CD14-positive monocyte (primary cell): Measurements from ENCODE around the gene BCL2L11. TPM values are rescaled to one million over a fixed set of nuclear protein-coding genes. Genes with fewer than 3 reads are reported as not detected.

ENCODE experiments used
- DNase-seq, 3 donors: peaks; one replicate each; pipeline ENCODE4 v3.0.0-alpha.2; 2011 to 2022
- H2AFZ ChIP-seq: 2 replicates; pipeline ENCODE4 v1.6.0; 2012; ENCODE audit warnings: mild to moderate bottlenecking, low read depth, low read length, inconsistent platforms; ENCODE audit not compliant: insufficient read depth, poor library complexity, severe bottlenecking
- H3K27ac ChIP-seq, 2 donors: 1 replicate in 1 of 2; 2 replicates in 1 of 2; pipeline ENCODE4 v1.5.1; 2012 to 2013; ENCODE audit warnings: low read length in 2 of 2, control low read depth in 1 of 2, inconsistent platforms in 1 of 2, low read depth in 1 of 2, mild to moderate bottlenecking in 1 of 2
- H3K27me3 ChIP-seq, 2 donors: one replicate each; pipeline versions ENCODE4 v1.6.0 to v1.6.1; 2011 to 2013; ENCODE audit warnings: low read length in 2 of 2; ENCODE audit not compliant: control insufficient read depth in 2 of 2, insufficient read depth in 2 of 2
- H3K36me3 ChIP-seq, 2 donors: replicated peaks in 1 of 2; 1 replicate in 1 of 2; 2 replicates in 1 of 2; pipeline versions ENCODE4 v1.5.1 to v1.6.1; 2012 to 2013; ENCODE audit warnings: low read length in 2 of 2, control low read depth in 1 of 2, inconsistent platforms in 1 of 2, mild to moderate bottlenecking in 1 of 2; ENCODE audit not compliant: insufficient read depth in 2 of 2, control insufficient read depth in 1 of 2
- H3K4me1 ChIP-seq, 2 donors: 1 replicate in 1 of 2; 2 replicates in 1 of 2; pipeline versions ENCODE4 v1.5.1 to v1.6.1; 2012 to 2013; ENCODE audit warnings: low read length in 2 of 2, control low read depth in 1 of 2, inconsistent platforms in 1 of 2, mild to moderate bottlenecking in 1 of 2, moderate library complexity in 1 of 2; ENCODE audit not compliant: insufficient read depth in 2 of 2, control insufficient read depth in 1 of 2
- H3K4me2 ChIP-seq: replicated peaks from 2 replicates; pipeline ENCODE3; 2012; ENCODE audit warnings: low read length, moderate library complexity, mild to moderate bottlenecking; ENCODE audit not compliant: poor library complexity, severe bottlenecking; ENCODE audit errors: extremely low read depth
- H3K4me3 ChIP-seq, 3 experiments: fragments of 200-600 bp in 1 of 3; sonication (generic) in 1 of 3; replicated peaks in 1 of 3; 1 replicate in 2 of 3; 2 replicates in 1 of 3; pipeline ENCODE4 v1.5.1; 2011 to 2013; ENCODE audit warnings: low read length in 3 of 3, mild to moderate bottlenecking in 3 of 3, control low read depth in 2 of 3, low read depth in 2 of 3, inconsistent platforms in 1 of 3, moderate library complexity in 1 of 3
- H3K79me2 ChIP-seq: 2 replicates; pipeline ENCODE4 v1.6.0; 2012; ENCODE audit warnings: mild to moderate bottlenecking, control low read depth, inconsistent platforms, low read length, moderate library complexity; ENCODE audit not compliant: insufficient read depth
- H3K9ac ChIP-seq: 2 replicates; pipeline ENCODE4 v1.6.0; 2017; ENCODE audit warnings: low read length, mild to moderate bottlenecking; ENCODE audit not compliant: insufficient read depth, poor library complexity, severe bottlenecking
- H3K9me3 ChIP-seq, 2 donors: replicated peaks in 1 of 2; 1 replicate in 1 of 2; 2 replicates in 1 of 2; pipeline versions ENCODE4 v1.5.1 to v1.6.1; 2012 to 2013; ENCODE audit warnings: low read length in 2 of 2, control low read depth in 1 of 2; ENCODE audit not compliant: control insufficient read depth in 1 of 2, insufficient read depth in 1 of 2
- H4K20me1 ChIP-seq: 2 replicates; pipeline ENCODE4 v1.6.0; 2012; ENCODE audit warnings: mild to moderate bottlenecking, low read length, control low read depth, moderate library complexity; ENCODE audit not compliant: insufficient read depth
- H3K27ac Mint-ChIP-seq, 7 donors: one replicate each; pipeline ENCODE4 v1.8.0; 2020; ENCODE audit warnings: mild to moderate bottlenecking in 7 of 7, mixed read lengths in 7 of 7, moderate library complexity in 6 of 7, inconsistent platforms in 2 of 7
- H3K27me3 Mint-ChIP-seq, 3 donors: one replicate each; pipeline ENCODE4 v1.8.0; 2021 to 2022; ENCODE audit warnings: low read depth in 3 of 3, mild to moderate bottlenecking in 3 of 3, mixed read lengths in 3 of 3, moderate library complexity in 3 of 3, inconsistent platforms in 1 of 3
- H3K36me3 Mint-ChIP-seq, 2 donors: one replicate each; pipeline ENCODE4 v1.8.0; 2020; ENCODE audit warnings: mixed read lengths in 2 of 2, inconsistent platforms in 1 of 2, mild to moderate bottlenecking in 1 of 2
- H3K4me1 Mint-ChIP-seq: one replicate; pipeline ENCODE4 v1.8.0; 2020; ENCODE audit warnings: mild to moderate bottlenecking, mixed read lengths
- H3K4me3 Mint-ChIP-seq, 2 donors: one replicate each; pipeline ENCODE4 v1.8.0; 2020; ENCODE audit warnings: mild to moderate bottlenecking in 2 of 2, mixed read lengths in 2 of 2, moderate library complexity in 1 of 2
- H3K9me3 Mint-ChIP-seq, 7 donors: one replicate each; pipeline ENCODE4 v1.8.0; 2020 to 2022; ENCODE audit warnings: mixed read lengths in 7 of 7, mild to moderate bottlenecking in 6 of 7, moderate library complexity in 6 of 7, inconsistent platforms in 2 of 7
- CTCF ChIP-seq: fragments of 200-600 bp; IDR thresholded peaks from one replicate; pipeline ENCODE4 v1.8.0; 2022; ENCODE audit warnings: antibody characterized with exemption, mild to moderate bottlenecking
- WGBS: methylation state at CpG from one replicate; pipeline ENCODE4 v1.1.5; 2013; ENCODE audit warnings: missing lambda C conversion rate; ENCODE audit not compliant: insufficient coverage; 5-methylcytosine and 5-hydroxymethylcytosine counted together
- intact Hi-C, 2 donors: fragments of 100-400 bp; cut with micrococcal nuclease; formaldehyde crosslinking; loops; one replicate each; pipeline versions ENCODE4 v1.15.0 to v1.15.1; 2023
- polyA plus RNA-seq, 3 donors: library from polyadenylated mRNA; depleted of rRNA in 1 of 3; unstranded in 2 of 3; stranded (reverse) in 1 of 3; fragments of 300-500 nt in 2 of 3; fragments of >200 nt in 1 of 3; fragmentation: Illumina TruSeq in 2 of 3; gene quantifications; 1 replicate in 2 of 3; 2 replicates in 1 of 3; pipeline ENCODE4 v1.2.3, GENCODE V29; 2012 to 2021

The BCL2L11 gene
- polyA plus RNA-seq, 3 donors, result 8.8 to 27.6 (median 20.4) TPM

DNA sequence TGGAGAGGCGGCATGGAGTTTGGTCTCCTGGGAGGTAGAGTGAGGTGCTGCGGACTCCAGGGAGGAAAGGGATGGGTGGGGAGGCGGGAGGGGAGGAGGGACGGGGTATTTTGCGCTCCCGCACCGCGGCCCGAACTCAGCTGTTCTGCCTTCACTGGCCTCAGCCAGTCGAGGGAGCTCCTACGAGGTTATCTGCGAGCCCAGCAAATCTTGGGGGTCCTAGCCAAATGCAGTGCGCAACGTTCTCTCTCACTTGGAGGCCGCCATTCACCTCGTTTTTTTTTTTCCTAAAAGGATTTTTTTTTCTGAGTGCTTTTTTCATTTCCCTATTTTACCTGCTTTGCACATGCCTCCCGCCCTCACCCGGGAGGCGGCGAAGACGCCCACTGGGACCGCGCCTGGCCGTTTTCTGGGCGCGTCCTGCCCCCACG, 877 bp upstream of the BCL2L11 start:
- Histone ChIP-seq H3K9ac (peak overlapping the region; percentile 52), H3K4me2 (peak overlapping the region; percentile 97), H3K36me3 (peaks cover 11 to 13% of the 10 kb centered on the region in 2 donors), H3K27me3 (peaks cover 36 to 57% of the 10 kb centered on the region in 2 donors), H3K4me3 (peak overlapping the region; percentile 45 to 98 (median 51)), H4K20me1 (peaks cover 37% of the 10 kb centered on the region), H3K9me3 (no peaks in the 10 kb centered on the region), H2AFZ (peak overlapping the region; percentile 87), H3K4me1 (peaks cover 60 to 63% of the 10 kb centered on the region in 2 donors), H3K79me2 (peaks cover 26% of the 10 kb centered on the region), H3K27ac (no peak overlapping the region)
- under 1% methylated on average over 25 of the region's 27 CpGs for WGBS
- TF ChIP-seq CTCF, result no peak
- intact Hi-C loops, result loop anchor here (5.0 to 10.0 kb wide), 3 partner anchors 128 to 582 kb away; no protein-coding TSS in a partner anchor
- Mint-ChIP-seq H3K36me3 (peaks cover 21 to 31% of the 10 kb centered on the region in 2 donors), H3K27me3 (peaks cover 51 to 60% (median 53%) of the 10 kb centered on the region in 3 donors), H3K9me3 (peaks cover 0 to 27% (median 7%) of the 10 kb centered on the region in 7 donors), H3K4me3 (peak overlapping the region; percentile 92 to 98), H3K27ac (peak overlapping the region in 2 of 7 donors; percentile 25 to 55), H3K4me1 (peaks cover 48% of the 10 kb centered on the region)
- DNase-seq, result peak in 1 of 3 donors; percentile 6

- Histone ChIP-seq H3K27me3 (peaks cover 25 to 43% of the 10 kb centered on the region in 2 donors), H3K27ac (peak overlapping the region; percentile 85 to 90), H3K4me3 (peak overlapping the region; percentile 89 to 98 (median 97)), H3K4me2 (peak overlapping the region; percentile 97), H3K4me1 (peaks cover 60 to 63% of the 10 kb centered on the region in 2 donors), H4K20me1 (peaks cover 51% of the 10 kb centered on the region), H3K79me2 (peaks cover 38% of the 10 kb centered on the region), H3K9me3 (no peaks in the 10 kb centered on the region), H3K36me3 (peaks cover 24 to 27% of the 10 kb centered on the region in 2 donors), H2AFZ (peak overlapping the region; percentile 59), H3K9ac (peak overlapping the region; percentile 80)
- peaks cover 42 to 50% (median 44%) of the 10 kb centered on the region in 3 donors for H3K27me3 Mint-ChIP-seq
- peak overlapping the region; percentile 88 to 94 (median 93) for H3K27ac Mint-ChIP-seq
- WGBS, result under 1% methylated on average over 80 of the region's 80 CpGs
- H3K9me3 Mint-ChIP-seq, result peaks cover 0 to 27% (median 7%) of the 10 kb centered on the region in 7 donors
- H3K4me1 Mint-ChIP-seq, result peaks cover 53% of the 10 kb centered on the region
- DNase-seq, result peak; percentile 54 to 72 (median 58)
- intact Hi-C loops, result loop anchor here in 1 of 2 donors (5.0 to 10.0 kb wide), 2 partner anchors 129 to 306 kb away; no protein-coding TSS in a partner anchor
- peak overlapping the region; percentile 95 to 98 for H3K4me3 Mint-ChIP-seq
- peaks cover 35 to 45% of the 10 kb centered on the region in 2 donors for H3K36me3 Mint-ChIP-seq
- no peak for TF ChIP-seq CTCF
These were observed 514 bp downstream of the BCL2L11 start for GRCh38 chr2:111121028-111121827.
